ENCODE data around the gene SLFN12L. TPM values are rescaled to one million over a fixed set of nuclear protein-coding genes. Genes with fewer than 3 reads are reported as not detected.

SLFN12L gene
- total and polyA plus RNA-seq, 10 of the 15 experiments (the other 5 are each of a cell fraction or from before 2014, with no cell fraction given), result 1.0 to 21.3 (median 9.4) TPM

DNA sequence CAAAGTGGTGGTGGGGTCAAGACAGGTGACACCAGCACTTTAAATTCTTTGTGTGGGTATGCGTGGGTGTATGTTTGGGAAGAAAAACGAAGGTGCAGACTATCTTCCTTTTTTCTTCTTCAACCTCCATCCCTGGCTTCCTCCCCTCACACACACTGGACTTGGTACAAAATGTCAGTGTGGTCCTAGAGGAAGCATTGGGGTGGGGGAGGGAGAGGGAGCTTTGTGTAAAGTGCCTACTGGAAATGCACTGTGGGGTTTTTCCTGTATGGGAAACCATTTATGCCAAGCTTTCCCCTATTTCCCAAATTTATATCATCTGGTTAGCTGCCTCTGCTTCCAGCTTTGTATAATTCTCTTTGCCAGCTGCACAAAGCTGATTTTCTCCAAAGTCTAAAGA is 44.4 kb downstream of the SLFN12L start (continued):
- TF ChIP-seq, protein P1, sequence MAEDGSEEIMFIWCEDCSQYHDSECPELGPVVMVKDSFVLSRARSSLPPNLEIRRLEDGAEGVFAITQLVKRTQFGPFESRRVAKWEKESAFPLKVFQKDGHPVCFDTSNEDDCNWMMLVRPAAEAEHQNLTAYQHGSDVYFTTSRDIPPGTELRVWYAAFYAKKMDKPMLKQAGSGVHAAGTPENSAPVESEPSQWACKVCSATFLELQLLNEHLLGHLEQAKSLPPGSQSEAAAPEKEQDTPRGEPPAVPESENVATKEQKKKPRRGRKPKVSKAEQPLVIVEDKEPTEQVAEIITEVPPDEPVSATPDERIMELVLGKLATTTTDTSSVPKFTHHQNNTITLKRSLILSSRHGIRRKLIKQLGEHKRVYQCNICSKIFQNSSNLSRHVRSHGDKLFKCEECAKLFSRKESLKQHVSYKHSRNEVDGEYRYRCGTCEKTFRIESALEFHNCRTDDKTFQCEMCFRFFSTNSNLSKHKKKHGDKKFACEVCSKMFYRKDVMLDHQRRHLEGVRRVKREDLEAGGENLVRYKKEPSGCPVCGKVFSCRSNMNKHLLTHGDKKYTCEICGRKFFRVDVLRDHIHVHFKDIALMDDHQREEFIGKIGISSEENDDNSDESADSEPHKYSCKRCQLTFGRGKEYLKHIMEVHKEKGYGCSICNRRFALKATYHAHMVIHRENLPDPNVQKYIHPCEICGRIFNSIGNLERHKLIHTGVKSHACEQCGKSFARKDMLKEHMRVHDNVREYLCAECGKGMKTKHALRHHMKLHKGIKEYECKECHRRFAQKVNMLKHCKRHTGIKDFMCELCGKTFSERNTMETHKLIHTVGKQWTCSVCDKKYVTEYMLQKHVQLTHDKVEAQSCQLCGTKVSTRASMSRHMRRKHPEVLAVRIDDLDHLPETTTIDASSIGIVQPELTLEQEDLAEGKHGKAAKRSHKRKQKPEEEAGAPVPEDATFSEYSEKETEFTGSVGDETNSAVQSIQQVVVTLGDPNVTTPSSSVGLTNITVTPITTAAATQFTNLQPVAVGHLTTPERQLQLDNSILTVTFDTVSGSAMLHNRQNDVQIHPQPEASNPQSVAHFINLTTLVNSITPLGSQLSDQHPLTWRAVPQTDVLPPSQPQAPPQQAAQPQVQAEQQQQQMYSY (CRISPR knock-in tag; IDR thresholded peaks at IDR 0.05), result no peak

DNA sequence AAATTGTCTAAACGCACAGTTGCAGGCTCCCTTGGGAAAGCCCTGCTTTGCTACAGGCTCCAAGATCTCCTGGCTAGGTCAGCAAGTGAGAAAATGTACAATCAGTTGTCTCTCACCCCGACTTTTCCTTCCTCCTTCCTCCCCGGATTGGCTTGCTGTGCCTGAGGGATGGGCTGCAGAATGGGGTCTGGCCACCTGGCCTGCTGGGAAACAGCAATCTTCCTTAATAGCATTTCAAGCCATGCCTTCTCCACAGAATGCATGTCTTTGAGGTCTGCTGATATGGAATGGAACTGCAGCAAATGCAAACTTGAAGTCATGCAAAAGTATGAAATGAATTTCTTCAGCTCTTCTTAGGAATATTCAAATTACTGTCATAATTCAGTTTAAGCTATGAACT is 46.1 kb downstream of the SLFN12L start:
- Histone ChIP-seq H2AFZ (ENCODE audit: control insufficient read depth, low read depth, low read length) (no peak overlapping the region), H4K20me1 (ENCODE audit: control insufficient read depth, insufficient read depth) (no peaks in the 10 kb centered on the region), H3K27me3 (replicated peaks in 1 of 2; ENCODE audit: control insufficient read depth in 2 of 2, insufficient read depth in 2 of 2, low read length in 1 of 2) (no peaks in the 10 kb centered on the region), H3K4me2 (ENCODE audit: control insufficient read depth, insufficient read depth) (no peak overlapping the region), H3K27ac (ENCODE audit: control insufficient read depth, insufficient read depth) (no peak overlapping the region), H3K9me3 (replicated peaks; ENCODE audit: control insufficient read depth, insufficient read depth, low read length) (peaks cover 3% of the 10 kb centered on the region; the same call in 1 of the 3 replicates), H3K36me3 (ENCODE audit: control insufficient read depth in 2 of 2, insufficient read depth in 2 of 2, low read length in 1 of 2) (no peaks in the 10 kb centered on the region; a peak in 1 of 4 replicates), H3K4me1 (ENCODE audit: control insufficient read depth, insufficient read depth, low read length) (peaks cover 19% of the 10 kb centered on the region), H3K9ac (ENCODE audit: control insufficient read depth, insufficient read depth, low read length) (no peak overlapping the region), H3K79me2 (ENCODE audit: control insufficient read depth, insufficient read depth, low read length) (peaks cover 3% of the 10 kb centered on the region), H3K4me3 (no peak overlapping the region)
- FAIRE-seq, result no peak
- no peak for ATAC-seq
- 69% methylated on average over 3 of the region's 3 CpGs for WGBS (ENCODE audit: insufficient coverage, insufficient replicate concordance, low lambda C conversion rate, missing lambda C conversion rate)
- intact Hi-C loops (cut with micrococcal nuclease; ENCODE audit: unreplicated experiment), result no loop called here
- no TSS peak for BruUV-seq (replicated peaks)
- SMC1A ChIA-PET (ENCODE audit: uncharacterized antibody, unreplicated experiment), result interaction anchor here (0.7 to 1.6 kb wide), 3 partner anchors 7 to 42 kb away, joined by 4 to 5 read pairs (median 5); no protein-coding TSS in a partner anchor
- in situ Hi-C loops (cut with MboI), result no loop called here
- TF ChIP-seq KAT2A (conservative IDR thresholded peaks at IDR 0.05; ENCODE audit: control insufficient read depth, low read depth, low read length) (no peak), DPF2 (IDR thresholded peaks at IDR 0.05) (no peak), POU2F2 (IDR thresholded peaks at IDR 0.05; ENCODE audit: borderline replicate concordance, low read depth, low read length) (no peak), ZZZ3 (IDR thresholded peaks at IDR 0.05; ENCODE audit: control insufficient read depth, insufficient read length, low read depth) (no peak), BHLHE40 (IDR thresholded peaks at IDR 0.05; ENCODE audit: borderline replicate concordance in 1 of 2, low read depth in 2 of 2, low read length in 1 of 2) (no peak), RELA (IDR thresholded peaks at IDR 0.05; ENCODE audit: borderline replicate concordance, partially characterized antibody) (no peak), POLR2AphosphoS2 (IDR thresholded peaks at IDR 0.05; ENCODE audit: low read depth, low read length) (no peak), SRF (IDR thresholded peaks at IDR 0.05; ENCODE audit: low read depth in 2 of 2, low read length in 2 of 2) (no peak), HCFC1 (IDR thresholded peaks at IDR 0.05; ENCODE audit: low read length) (no peak), POLR2A (IDR thresholded peaks at IDR 0.05; ENCODE audit: low read depth, low read length) (no peak), SREBF2 (IDR thresholded peaks at IDR 0.05; ENCODE audit: low read length) (no peak)
- TF ChIP-seq, protein P2, sequence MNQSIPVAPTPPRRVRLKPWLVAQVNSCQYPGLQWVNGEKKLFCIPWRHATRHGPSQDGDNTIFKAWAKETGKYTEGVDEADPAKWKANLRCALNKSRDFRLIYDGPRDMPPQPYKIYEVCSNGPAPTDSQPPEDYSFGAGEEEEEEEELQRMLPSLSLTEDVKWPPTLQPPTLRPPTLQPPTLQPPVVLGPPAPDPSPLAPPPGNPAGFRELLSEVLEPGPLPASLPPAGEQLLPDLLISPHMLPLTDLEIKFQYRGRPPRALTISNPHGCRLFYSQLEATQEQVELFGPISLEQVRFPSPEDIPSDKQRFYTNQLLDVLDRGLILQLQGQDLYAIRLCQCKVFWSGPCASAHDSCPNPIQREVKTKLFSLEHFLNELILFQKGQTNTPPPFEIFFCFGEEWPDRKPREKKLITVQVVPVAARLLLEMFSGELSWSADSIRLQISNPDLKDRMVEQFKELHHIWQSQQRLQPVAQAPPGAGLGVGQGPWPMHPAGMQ (IDR thresholded peaks at IDR 0.05; ENCODE audit: borderline replicate concordance), result no peak
- TF ChIP-seq, protein P3, sequence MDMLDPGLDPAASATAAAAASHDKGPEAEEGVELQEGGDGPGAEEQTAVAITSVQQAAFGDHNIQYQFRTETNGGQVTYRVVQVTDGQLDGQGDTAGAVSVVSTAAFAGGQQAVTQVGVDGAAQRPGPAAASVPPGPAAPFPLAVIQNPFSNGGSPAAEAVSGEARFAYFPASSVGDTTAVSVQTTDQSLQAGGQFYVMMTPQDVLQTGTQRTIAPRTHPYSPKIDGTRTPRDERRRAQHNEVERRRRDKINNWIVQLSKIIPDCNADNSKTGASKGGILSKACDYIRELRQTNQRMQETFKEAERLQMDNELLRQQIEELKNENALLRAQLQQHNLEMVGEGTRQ (IDR thresholded peaks at IDR 0.05; ENCODE audit: borderline replicate concordance, low read depth, low read length), result no peak
- TF ChIP-seq, protein P4, sequence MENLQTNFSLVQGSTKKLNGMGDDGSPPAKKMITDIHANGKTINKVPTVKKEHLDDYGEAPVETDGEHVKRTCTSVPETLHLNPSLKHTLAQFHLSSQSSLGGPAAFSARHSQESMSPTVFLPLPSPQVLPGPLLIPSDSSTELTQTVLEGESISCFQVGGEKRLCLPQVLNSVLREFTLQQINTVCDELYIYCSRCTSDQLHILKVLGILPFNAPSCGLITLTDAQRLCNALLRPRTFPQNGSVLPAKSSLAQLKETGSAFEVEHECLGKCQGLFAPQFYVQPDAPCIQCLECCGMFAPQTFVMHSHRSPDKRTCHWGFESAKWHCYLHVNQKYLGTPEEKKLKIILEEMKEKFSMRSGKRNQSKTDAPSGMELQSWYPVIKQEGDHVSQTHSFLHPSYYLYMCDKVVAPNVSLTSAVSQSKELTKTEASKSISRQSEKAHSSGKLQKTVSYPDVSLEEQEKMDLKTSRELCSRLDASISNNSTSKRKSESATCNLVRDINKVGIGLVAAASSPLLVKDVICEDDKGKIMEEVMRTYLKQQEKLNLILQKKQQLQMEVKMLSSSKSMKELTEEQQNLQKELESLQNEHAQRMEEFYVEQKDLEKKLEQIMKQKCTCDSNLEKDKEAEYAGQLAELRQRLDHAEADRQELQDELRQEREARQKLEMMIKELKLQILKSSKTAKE (IDR thresholded peaks at IDR 0.05; ENCODE audit: low read depth, poor library complexity, severe bottlenecking), result no peak
- CTCF ChIA-PET, result no interaction called here
- POLR2A ChIA-PET, result no interaction called here
- no peak for DNase-seq (ENCODE audit: low read depth, low spot score)
- RAD21 ChIA-PET (ENCODE audit: unreplicated experiment), result no interaction called here

Measured in GM12878 (cell line).